ENCODE data around the gene FKTN. TPM values are rescaled to one million over a fixed set of nuclear protein-coding genes. Genes with fewer than 3 reads are reported as not detected.

The FKTN gene
- total RNA-seq, 2 experiments from 2014 or later: 13.9 to 14.3 TPM

- Mint-ChIP-seq H3K9me3 (no peaks in the 10 kb centered on the region), H3K27ac (no peak overlapping the region), H3K4me1 (ENCODE audit: low read depth) (peaks cover 7% of the 10 kb centered on the region), H3K36me3 (ENCODE audit: low read depth) (no peaks in the 10 kb centered on the region), H3K4me3 (no peak overlapping the region), H3K27me3 (peaks cover 25% of the 10 kb centered on the region)
- intact Hi-C loops (cut with micrococcal nuclease): no loop called here
- POLR2A ChIA-PET: no interaction called here
- CTCF ChIA-PET: no interaction called here
- TF ChIP-seq CTCF (IDR thresholded peaks at IDR 0.05): no peak
- ATAC-seq (no peak), DNase-seq (no peak)
Measured at GRCh38 chr9:105661011-105661410, 103.1 kb downstream of the FKTN start.

GRCh38 chr9:105662184-105663104, 104.5 kb downstream of the FKTN start, which contains the start of gene TAL2:
TAL2 (plus strand) TSS chr9:105662457; CDS start chr9:105662497, 40 bp downstream.
- DNase-seq: no peak
- no peak for TF ChIP-seq CTCF (IDR thresholded peaks at IDR 0.05)
- H3K4me1 Mint-ChIP-seq (ENCODE audit: low read depth): no peaks in the 10 kb centered on the region

GRCh38 chr9:105663914-105664313, 106.0 kb downstream of the FKTN start:
- H3K27ac Mint-ChIP-seq: no peak overlapping the region

More at GRCh38 chr9:105662184-105663104, 104.5 kb downstream of the FKTN start, which contains the start of gene TAL2:
- no peaks in the 10 kb centered on the region for H3K36me3 Mint-ChIP-seq (ENCODE audit: low read depth)
- no peak within 1 kb of the TSS for H3K27ac Mint-ChIP-seq
- ChIA-PET POLR2A (no interaction called here), CTCF (no interaction called here)
- no peak within 1 kb of the TSS for H3K4me3 Mint-ChIP-seq
- intact Hi-C loops (cut with micrococcal nuclease): no loop called here
- no peaks in the 10 kb centered on the region for H3K9me3 Mint-ChIP-seq
- H3K27me3 Mint-ChIP-seq: peaks cover 13% of the 10 kb centered on the region
- no peak for ATAC-seq

GRCh38 chr9:105667867-105668266, 109.9 kb downstream of the FKTN start:
- Mint-ChIP-seq H3K4me3 (no peak overlapping the region), H3K4me1 (ENCODE audit: low read depth) (no peaks in the 10 kb centered on the region), H3K27me3 (peaks cover 2% of the 10 kb centered on the region), H3K27ac (no peak overlapping the region), H3K36me3 (ENCODE audit: low read depth) (no peaks in the 10 kb centered on the region), H3K9me3 (no peaks in the 10 kb centered on the region)
- no peak for ATAC-seq
- TF ChIP-seq CTCF (IDR thresholded peaks at IDR 0.05): no peak
- DNase-seq: no peak
- intact Hi-C loops (cut with micrococcal nuclease): no loop called here
- ChIA-PET POLR2A (no interaction called here), CTCF (interaction anchor here (1.6 kb wide), 1 partner anchor 12 kb away, joined by 4 read pairs; no protein-coding TSS in a partner anchor)

More at GRCh38 chr9:105663914-105664313, 106.0 kb downstream of the FKTN start:
- Mint-ChIP-seq H3K4me3 (no peak overlapping the region), H3K36me3 (ENCODE audit: low read depth) (no peaks in the 10 kb centered on the region), H3K9me3 (no peaks in the 10 kb centered on the region), H3K27me3 (peaks cover 4% of the 10 kb centered on the region), H3K4me1 (ENCODE audit: low read depth) (no peaks in the 10 kb centered on the region)
- TF ChIP-seq CTCF (IDR thresholded peaks at IDR 0.05): no peak
- ChIA-PET POLR2A (no interaction called here), CTCF (interaction anchor here (0.8 kb wide), 1 partner anchor 56 kb away, joined by 3 read pairs; no protein-coding TSS in a partner anchor)
- DNase-seq (no peak), ATAC-seq (no peak)
- intact Hi-C loops (cut with micrococcal nuclease): no loop called here

- Mint-ChIP-seq H3K9me3 (no peaks in the 10 kb centered on the region), H3K36me3 (ENCODE audit: low read depth) (no peaks in the 10 kb centered on the region), H3K27me3 (peaks cover 2% of the 10 kb centered on the region), H3K4me3 (no peak overlapping the region), H3K4me1 (ENCODE audit: low read depth) (no peaks in the 10 kb centered on the region), H3K27ac (no peak overlapping the region)
- intact Hi-C loops (cut with micrococcal nuclease): no loop called here
- no peak for TF ChIP-seq CTCF (IDR thresholded peaks at IDR 0.05)
- ChIA-PET CTCF (no interaction called here), POLR2A (no interaction called here)
- ATAC-seq: no peak
- no peak for DNase-seq
Measured at GRCh38 chr9:105670315-105670714, 112.4 kb downstream of the FKTN start.

All from activated CD8-positive, alpha-beta T cell treated with anti-CD3 and anti-CD28 coated beads for 36 hours (primary cell).